Liver (tissue), 2 donors: Measurements from ENCODE around the gene MAP3K3.

Source experiments
- YY1 ChIP-seq: IDR thresholded peaks from 2 replicates; pipeline ENCODE4 v1.6.1; 2016; ENCODE audit warnings: antibody characterized with exemption, mild to moderate bottlenecking
- TF ChIP-seq, protein P1 (sequence below): fragments of 150-350 bp; IDR thresholded peaks from 2 replicates; pipeline ENCODE4 v1.5.1; 2017; ENCODE audit warnings: improper control_type of control experiment, low read depth, low read length; ENCODE audit not compliant: missing input control
- donor health status: healthy.

DNA sequence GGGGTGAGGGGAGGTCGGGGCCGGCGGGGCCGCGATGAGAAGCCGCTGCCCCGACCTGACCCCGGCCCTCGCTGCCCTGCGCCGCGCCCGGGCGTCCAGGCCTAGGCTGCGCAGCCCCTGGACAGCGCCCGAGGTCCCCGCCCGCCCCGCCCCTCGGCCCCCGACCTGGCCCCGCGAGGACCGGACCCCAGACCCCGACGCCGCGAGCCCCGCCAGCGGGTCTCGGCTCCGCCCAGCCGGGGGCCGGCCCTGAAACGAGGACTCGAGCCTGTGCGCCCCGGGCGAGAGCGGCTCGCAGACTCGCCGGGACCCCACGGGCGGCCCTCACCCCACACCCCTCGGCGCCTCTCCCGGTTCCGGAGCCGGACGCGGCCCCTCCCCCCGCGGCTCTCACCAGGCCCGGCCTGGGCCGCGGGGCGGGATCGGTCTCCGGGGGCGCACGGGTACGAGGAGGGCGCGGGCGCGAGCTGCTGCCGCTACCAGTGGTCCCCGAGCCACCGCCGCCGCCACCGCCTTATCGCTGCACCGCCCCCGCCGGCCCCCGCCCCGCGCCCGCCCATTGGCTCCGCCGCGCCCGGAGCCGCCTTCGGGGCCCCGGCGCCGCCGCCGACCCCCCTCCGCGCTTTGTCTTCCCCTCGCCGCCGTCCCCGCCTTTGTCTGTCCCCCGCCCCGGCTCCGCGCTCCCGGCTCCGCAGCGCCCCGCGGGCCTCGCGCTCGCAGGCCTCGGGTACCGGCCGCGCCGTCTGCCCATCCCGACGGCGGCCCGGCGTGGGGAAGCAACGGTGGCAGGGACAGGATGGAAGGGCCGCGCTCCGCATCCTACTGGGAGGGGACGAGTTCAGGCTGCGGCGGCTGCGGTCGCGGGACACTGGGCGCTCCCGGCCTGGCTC, 77.7 kb downstream of the MAP3K3 start, which contains the start of gene LIMD2:
- TF ChIP-seq, protein P1, sequence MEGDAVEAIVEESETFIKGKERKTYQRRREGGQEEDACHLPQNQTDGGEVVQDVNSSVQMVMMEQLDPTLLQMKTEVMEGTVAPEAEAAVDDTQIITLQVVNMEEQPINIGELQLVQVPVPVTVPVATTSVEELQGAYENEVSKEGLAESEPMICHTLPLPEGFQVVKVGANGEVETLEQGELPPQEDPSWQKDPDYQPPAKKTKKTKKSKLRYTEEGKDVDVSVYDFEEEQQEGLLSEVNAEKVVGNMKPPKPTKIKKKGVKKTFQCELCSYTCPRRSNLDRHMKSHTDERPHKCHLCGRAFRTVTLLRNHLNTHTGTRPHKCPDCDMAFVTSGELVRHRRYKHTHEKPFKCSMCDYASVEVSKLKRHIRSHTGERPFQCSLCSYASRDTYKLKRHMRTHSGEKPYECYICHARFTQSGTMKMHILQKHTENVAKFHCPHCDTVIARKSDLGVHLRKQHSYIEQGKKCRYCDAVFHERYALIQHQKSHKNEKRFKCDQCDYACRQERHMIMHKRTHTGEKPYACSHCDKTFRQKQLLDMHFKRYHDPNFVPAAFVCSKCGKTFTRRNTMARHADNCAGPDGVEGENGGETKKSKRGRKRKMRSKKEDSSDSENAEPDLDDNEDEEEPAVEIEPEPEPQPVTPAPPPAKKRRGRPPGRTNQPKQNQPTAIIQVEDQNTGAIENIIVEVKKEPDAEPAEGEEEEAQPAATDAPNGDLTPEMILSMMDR = no peak
- TF ChIP-seq YY1 = no peak
